ENCODE data around the gene OGN. TPM values are rescaled to one million over a fixed set of nuclear protein-coding genes. Genes with fewer than 3 reads are reported as not detected.

Gene OGN
- total and polyA plus RNA-seq, 10 of the 15 experiments (the other 5 are each of a cell fraction or from before 2014, with no cell fraction given) = 0.04 to 2.5 (median 0.15) TPM; not detected in 4

- no peaks in the 10 kb centered on the region for H3K4me1 ChIP-seq (ENCODE audit: control insufficient read depth, insufficient read depth, low read length)
- DNase-seq (ENCODE audit: low read depth, low spot score) = no peak
- no peak for ATAC-seq
- H3K4me2 ChIP-seq (ENCODE audit: control insufficient read depth, insufficient read depth) = no peak overlapping the region
- in situ Hi-C loops (cut with MboI) (no loop called here), intact Hi-C loops (cut with micrococcal nuclease; ENCODE audit: unreplicated experiment) (no loop called here)
- no peaks in the 10 kb centered on the region for H3K79me2 ChIP-seq (ENCODE audit: control insufficient read depth, insufficient read depth, low read length)
- TF ChIP-seq PKNOX1 (IDR thresholded peaks at IDR 0.05) (no peak), SP1 (IDR thresholded peaks at IDR 0.05; ENCODE audit: low read depth, low read length) (no peak), ZSCAN29 (IDR thresholded peaks at IDR 0.05) (no peak), KAT2A (conservative IDR thresholded peaks at IDR 0.05; ENCODE audit: control insufficient read depth, low read depth, low read length) (no peak), CBFB (IDR thresholded peaks at IDR 0.05; ENCODE audit: low read depth) (no peak), MEF2B (IDR thresholded peaks at IDR 0.05; ENCODE audit: partially characterized antibody, poor library complexity, severe bottlenecking) (no peak)
- no peaks in the 10 kb centered on the region for H3K27me3 ChIP-seq (replicated peaks in 1 of 2; ENCODE audit: control insufficient read depth in 2 of 2, insufficient read depth in 2 of 2, low read length in 1 of 2)
- no peak overlapping the region for H3K4me3 ChIP-seq
- FAIRE-seq = no peak
- no TSS peak for BruUV-seq (replicated peaks)
- no peak overlapping the region for H3K27ac ChIP-seq (ENCODE audit: control insufficient read depth, insufficient read depth)
- POLR2A ChIA-PET = no interaction called here
- RAD21 ChIA-PET (ENCODE audit: unreplicated experiment) = no interaction called here
- SMC1A ChIA-PET (ENCODE audit: uncharacterized antibody, unreplicated experiment) = no interaction called here
- peaks cover 0 to 6% of the 10 kb centered on the region in 2 experiments; a peak in 1 of 4 replicates for H3K36me3 ChIP-seq (ENCODE audit: control insufficient read depth in 2 of 2, insufficient read depth in 2 of 2, low read length in 1 of 2)
- no peak overlapping the region for H2AFZ ChIP-seq (ENCODE audit: control insufficient read depth, low read depth, low read length)
- no peaks in the 10 kb centered on the region; the same call in 2 of the 3 replicates for H3K9me3 ChIP-seq (replicated peaks; ENCODE audit: control insufficient read depth, insufficient read depth, low read length)
- CTCF ChIA-PET = no interaction called here
- no peak overlapping the region for H3K9ac ChIP-seq (ENCODE audit: control insufficient read depth, insufficient read depth, low read length)
- H4K20me1 ChIP-seq (ENCODE audit: control insufficient read depth, insufficient read depth) = no peaks in the 10 kb centered on the region
Measured at GRCh38 chr9:92345582-92345981, 58.8 kb downstream of the OGN start.

- Histone ChIP-seq H3K4me1 (ENCODE audit: control insufficient read depth, insufficient read depth, low read length) (no peaks in the 10 kb centered on the region), H4K20me1 (ENCODE audit: control insufficient read depth, insufficient read depth) (no peaks in the 10 kb centered on the region), H3K9ac (ENCODE audit: control insufficient read depth, insufficient read depth, low read length) (no peak overlapping the region), H3K9me3 (replicated peaks; ENCODE audit: control insufficient read depth, insufficient read depth, low read length) (peaks cover 6% of the 10 kb centered on the region; the same call in 1 of the 3 replicates), H3K27me3 (replicated peaks in 1 of 2; ENCODE audit: control insufficient read depth in 2 of 2, insufficient read depth in 2 of 2, low read length in 1 of 2) (no peaks in the 10 kb centered on the region), H2AFZ (ENCODE audit: control insufficient read depth, low read depth, low read length) (no peak overlapping the region), H3K36me3 (ENCODE audit: control insufficient read depth in 2 of 2, insufficient read depth in 2 of 2, low read length in 1 of 2) (peaks cover 4 to 20% of the 10 kb centered on the region in 2 experiments), H3K4me2 (ENCODE audit: control insufficient read depth, insufficient read depth) (no peak overlapping the region), H3K27ac (ENCODE audit: control insufficient read depth, insufficient read depth) (no peak overlapping the region), H3K79me2 (ENCODE audit: control insufficient read depth, insufficient read depth, low read length) (no peaks in the 10 kb centered on the region), H3K4me3 (no peak overlapping the region)
- 82% methylated on average over 1 of the region's 1 CpG for WGBS (ENCODE audit: insufficient coverage, insufficient replicate concordance, low lambda C conversion rate, missing lambda C conversion rate)
- intact Hi-C loops (cut with micrococcal nuclease; ENCODE audit: unreplicated experiment) (no loop called here), in situ Hi-C loops (cut with MboI) (no loop called here)
- CTCF ChIA-PET = interaction anchor here (0.6 to 1.2 kb wide), 3 partner anchors 95 to 291 kb away, joined by 3 read pairs; no protein-coding TSS in a partner anchor
- DNase-seq (ENCODE audit: low read depth, low spot score) (no peak), FAIRE-seq (no peak), ATAC-seq (no peak)
- POLR2A ChIA-PET = no interaction called here
- RAD21 ChIA-PET (ENCODE audit: unreplicated experiment) = no interaction called here
- BruUV-seq (replicated peaks) = no TSS peak
- SMC1A ChIA-PET (ENCODE audit: uncharacterized antibody, unreplicated experiment) = interaction anchor here (0.8 to 1.6 kb wide), 2 partner anchors 16 to 96 kb away, joined by 3 to 5 read pairs; no protein-coding TSS in a partner anchor
- no peak for TF ChIP-seq RUNX3 (IDR thresholded peaks at IDR 0.05; ENCODE audit: low read length)
- no peak for TF ChIP-seq MTA3 (IDR thresholded peaks at IDR 0.05; ENCODE audit: borderline replicate concordance, low read length)
- no peak for TF ChIP-seq ATF2 (IDR thresholded peaks at IDR 0.05; ENCODE audit: low read length)
- no peak for TF ChIP-seq BMI1 (IDR thresholded peaks at IDR 0.05; ENCODE audit: borderline replicate concordance)
- no peak for TF ChIP-seq NBN (IDR thresholded peaks at IDR 0.05)
- TF ChIP-seq TBL1XR1 (IDR thresholded peaks at IDR 0.05; ENCODE audit: low read depth, low read length) = no peak
- TF ChIP-seq CTCF (IDR thresholded peaks at IDR 0.05 in 2 of 3, conservative IDR thresholded peaks at IDR 0.05 in 1 of 3; ENCODE audit: control insufficient read depth in 2 of 3, extremely low read depth in 1 of 3, insufficient read depth in 1 of 3, low read depth in 3 of 3, low read length in 3 of 3) = no peak
Measured at GRCh38 chr9:92342825-92343488, 61.4 kb downstream of the OGN start.

Measured in GM12878 (cell line).